ENCODE data around the gene ORC5.

Gene ORC5

GRCh38 chr7:104089061-104089460, 118.8 kb downstream of the ORC5 start:
- Mint-ChIP-seq H3K4me3 (no peak overlapping the region), H3K36me3 (ENCODE audit: low read depth) (no peaks in the 10 kb centered on the region), H3K9me3 (peaks cover 3% of the 10 kb centered on the region), H3K27me3 (ENCODE audit: low read depth) (peaks cover 7% of the 10 kb centered on the region), H3K27ac (no peak overlapping the region), H3K4me1 (no peaks in the 10 kb centered on the region)
- TF ChIP-seq, protein P1, sequence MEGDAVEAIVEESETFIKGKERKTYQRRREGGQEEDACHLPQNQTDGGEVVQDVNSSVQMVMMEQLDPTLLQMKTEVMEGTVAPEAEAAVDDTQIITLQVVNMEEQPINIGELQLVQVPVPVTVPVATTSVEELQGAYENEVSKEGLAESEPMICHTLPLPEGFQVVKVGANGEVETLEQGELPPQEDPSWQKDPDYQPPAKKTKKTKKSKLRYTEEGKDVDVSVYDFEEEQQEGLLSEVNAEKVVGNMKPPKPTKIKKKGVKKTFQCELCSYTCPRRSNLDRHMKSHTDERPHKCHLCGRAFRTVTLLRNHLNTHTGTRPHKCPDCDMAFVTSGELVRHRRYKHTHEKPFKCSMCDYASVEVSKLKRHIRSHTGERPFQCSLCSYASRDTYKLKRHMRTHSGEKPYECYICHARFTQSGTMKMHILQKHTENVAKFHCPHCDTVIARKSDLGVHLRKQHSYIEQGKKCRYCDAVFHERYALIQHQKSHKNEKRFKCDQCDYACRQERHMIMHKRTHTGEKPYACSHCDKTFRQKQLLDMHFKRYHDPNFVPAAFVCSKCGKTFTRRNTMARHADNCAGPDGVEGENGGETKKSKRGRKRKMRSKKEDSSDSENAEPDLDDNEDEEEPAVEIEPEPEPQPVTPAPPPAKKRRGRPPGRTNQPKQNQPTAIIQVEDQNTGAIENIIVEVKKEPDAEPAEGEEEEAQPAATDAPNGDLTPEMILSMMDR (IDR thresholded peaks at IDR 0.05; ENCODE audit: unreplicated experiment in 3 of 3) = no peak

Measured in nephron (organoid).